ENCODE results near the gene ACADL. TPM values are rescaled to one million over a fixed set of nuclear protein-coding genes. Genes with fewer than 3 reads are reported as not detected.

ACADL gene
- total RNA-seq, 2 experiments from 2014 or later = not detected

GRCh38 chr2:210230984-210231383 is 5.7 kb upstream of the ACADL start:
- H3K27ac Mint-ChIP-seq = no peak overlapping the region
- no peaks in the 10 kb centered on the region for H3K36me3 Mint-ChIP-seq (ENCODE audit: low read depth)
- ATAC-seq = no peak
- ChIA-PET POLR2A (no interaction called here), CTCF (no interaction called here)
- peaks cover 9% of the 10 kb centered on the region for H3K27me3 Mint-ChIP-seq (ENCODE audit: low read depth)
- DNase-seq = no peak
- H3K4me1 Mint-ChIP-seq (ENCODE audit: low read depth) = no peaks in the 10 kb centered on the region
- no peaks in the 10 kb centered on the region for H3K9me3 Mint-ChIP-seq (ENCODE audit: insufficient read depth)
- H3K4me3 Mint-ChIP-seq = no peak overlapping the region

- POLR2A ChIA-PET = no interaction called here
- no peaks in the 10 kb centered on the region for H3K4me1 Mint-ChIP-seq (ENCODE audit: low read depth)
- H3K9me3 Mint-ChIP-seq (ENCODE audit: insufficient read depth) = no peaks in the 10 kb centered on the region
- H3K27ac Mint-ChIP-seq = no peak overlapping the region
- H3K36me3 Mint-ChIP-seq (ENCODE audit: low read depth) = no peaks in the 10 kb centered on the region
- CTCF ChIA-PET = no interaction called here
- ATAC-seq (no peak), DNase-seq (no peak)
- H3K27me3 Mint-ChIP-seq (ENCODE audit: low read depth) = peaks cover 13% of the 10 kb centered on the region
- no peak overlapping the region for H3K4me3 Mint-ChIP-seq
Measured at GRCh38 chr2:210230518-210230917, 5.3 kb upstream of the ACADL start.

GRCh38 chr2:210228586-210228985 is 3.3 kb upstream of the ACADL start:
- no peak overlapping the region for H3K27ac Mint-ChIP-seq
- no peak for ATAC-seq
- POLR2A ChIA-PET = no interaction called here

GRCh38 chr2:210227290-210228088 is 2.2 kb upstream of the ACADL start:
- no peak for DNase-seq
- Mint-ChIP-seq H3K9me3 (ENCODE audit: insufficient read depth) (no peaks in the 10 kb centered on the region), H3K27me3 (ENCODE audit: low read depth) (peaks cover 32% of the 10 kb centered on the region), H3K27ac (no peak overlapping the region), H3K36me3 (ENCODE audit: low read depth) (no peaks in the 10 kb centered on the region), H3K4me3 (no peak overlapping the region), H3K4me1 (ENCODE audit: low read depth) (peaks cover 2% of the 10 kb centered on the region)
- no peak for ATAC-seq
- ChIA-PET POLR2A (no interaction called here), CTCF (interaction anchor here (0.7 kb wide), 1 partner anchor 77 kb away, joined by 3 read pairs; no protein-coding TSS in a partner anchor)

More at GRCh38 chr2:210228586-210228985, 3.3 kb upstream of the ACADL start:
- no peaks in the 10 kb centered on the region for H3K9me3 Mint-ChIP-seq (ENCODE audit: insufficient read depth)
- peaks cover 2% of the 10 kb centered on the region for H3K4me1 Mint-ChIP-seq (ENCODE audit: low read depth)
- no peak overlapping the region for H3K4me3 Mint-ChIP-seq
- no peaks in the 10 kb centered on the region for H3K36me3 Mint-ChIP-seq (ENCODE audit: low read depth)
- no peak for DNase-seq
- CTCF ChIA-PET = no interaction called here
- H3K27me3 Mint-ChIP-seq (ENCODE audit: low read depth) = peaks cover 26% of the 10 kb centered on the region

- Mint-ChIP-seq H3K36me3 (ENCODE audit: low read depth) (no peaks in the 10 kb centered on the region), H3K9me3 (ENCODE audit: insufficient read depth) (no peaks in the 10 kb centered on the region), H3K4me1 (ENCODE audit: low read depth) (peaks cover 2% of the 10 kb centered on the region), H3K4me3 (no peak overlapping the region), H3K27ac (no peak overlapping the region), H3K27me3 (ENCODE audit: low read depth) (peaks cover 37% of the 10 kb centered on the region)
- DNase-seq (no peak), ATAC-seq (no peak)
- ChIA-PET CTCF (no interaction called here), POLR2A (no interaction called here)
Measured at GRCh38 chr2:210226223-210226622, 976 bp upstream of the ACADL start.

GRCh38 chr2:210224591-210224940 is 681 bp downstream of the ACADL start:
- no peak for DNase-seq
- peak; percentile 53 for ATAC-seq
- peaks cover 44% of the 10 kb centered on the region for H3K27me3 Mint-ChIP-seq (ENCODE audit: low read depth)

GRCh38 chr2:210215120-210215519 is 10.1 kb downstream of the ACADL start:
- H3K27ac Mint-ChIP-seq = no peak overlapping the region
- peaks cover 3% of the 10 kb centered on the region for H3K27me3 Mint-ChIP-seq (ENCODE audit: low read depth)
- H3K4me1 Mint-ChIP-seq (ENCODE audit: low read depth) = no peaks in the 10 kb centered on the region
- POLR2A ChIA-PET = no interaction called here
- no peaks in the 10 kb centered on the region for H3K36me3 Mint-ChIP-seq (ENCODE audit: low read depth)
- CTCF ChIA-PET = no interaction called here
- ATAC-seq (no peak), DNase-seq (no peak)
- H3K9me3 Mint-ChIP-seq (ENCODE audit: insufficient read depth) = no peaks in the 10 kb centered on the region
- no peak overlapping the region for H3K4me3 Mint-ChIP-seq

More at GRCh38 chr2:210224591-210224940, 681 bp downstream of the ACADL start:
- H3K36me3 Mint-ChIP-seq (ENCODE audit: low read depth) = no peaks in the 10 kb centered on the region
- no peaks in the 10 kb centered on the region for H3K9me3 Mint-ChIP-seq (ENCODE audit: insufficient read depth)
- H3K4me1 Mint-ChIP-seq (ENCODE audit: low read depth) = peaks cover 2% of the 10 kb centered on the region
- POLR2A ChIA-PET = no interaction called here
- H3K27ac Mint-ChIP-seq = no peak overlapping the region
- H3K4me3 Mint-ChIP-seq = peak overlapping the region; percentile 1
- CTCF ChIA-PET = no interaction called here

GRCh38 chr2:210210185-210210584 is 15.1 kb downstream of the ACADL start:
- Mint-ChIP-seq H3K9me3 (ENCODE audit: insufficient read depth) (no peaks in the 10 kb centered on the region), H3K4me1 (ENCODE audit: low read depth) (no peaks in the 10 kb centered on the region), H3K36me3 (ENCODE audit: low read depth) (no peaks in the 10 kb centered on the region), H3K27ac (no peak overlapping the region), H3K4me3 (no peak overlapping the region), H3K27me3 (ENCODE audit: low read depth) (peaks cover 7% of the 10 kb centered on the region)
- ATAC-seq = no peak
- POLR2A ChIA-PET = interaction anchor here (0.6 kb wide), 1 partner anchor 1518 kb away, joined by 3 read pairs; no protein-coding TSS in a partner anchor
- CTCF ChIA-PET = interaction anchor here (1.3 kb wide), 1 partner anchor 47 kb away, joined by 3 read pairs; no protein-coding TSS in a partner anchor
- DNase-seq = no peak

- no peaks in the 10 kb centered on the region for H3K4me1 Mint-ChIP-seq (ENCODE audit: low read depth)
- H3K9me3 Mint-ChIP-seq (ENCODE audit: insufficient read depth) = no peaks in the 10 kb centered on the region
- no peak for ATAC-seq
- ChIA-PET CTCF (no interaction called here), POLR2A (no interaction called here)
- H3K36me3 Mint-ChIP-seq (ENCODE audit: low read depth) = no peaks in the 10 kb centered on the region
- H3K27ac Mint-ChIP-seq = no peak overlapping the region
- peaks cover 13% of the 10 kb centered on the region for H3K27me3 Mint-ChIP-seq (ENCODE audit: low read depth)
- no peak overlapping the region for H3K4me3 Mint-ChIP-seq
- no peak for DNase-seq
Measured at GRCh38 chr2:210207929-210208328, 17.3 kb downstream of the ACADL start.

GRCh38 chr2:210203558-210203957 is 21.7 kb downstream of the ACADL start:
- no peaks in the 10 kb centered on the region for H3K36me3 Mint-ChIP-seq (ENCODE audit: low read depth)
- no peak overlapping the region for H3K27ac Mint-ChIP-seq

GRCh38 chr2:210203147-210203546 is 22.1 kb downstream of the ACADL start:
- POLR2A ChIA-PET = no interaction called here
- CTCF ChIA-PET = no interaction called here
- Mint-ChIP-seq H3K4me3 (no peak overlapping the region), H3K36me3 (ENCODE audit: low read depth) (no peaks in the 10 kb centered on the region), H3K4me1 (ENCODE audit: low read depth) (peaks cover 3% of the 10 kb centered on the region), H3K27ac (no peak overlapping the region), H3K27me3 (ENCODE audit: low read depth) (peaks cover 20% of the 10 kb centered on the region), H3K9me3 (ENCODE audit: insufficient read depth) (no peaks in the 10 kb centered on the region)
- ATAC-seq (no peak), DNase-seq (no peak)

More at GRCh38 chr2:210203558-210203957, 21.7 kb downstream of the ACADL start:
- CTCF ChIA-PET = interaction anchor here (1.0 kb wide), 1 partner anchor 8 kb away, joined by 3 read pairs; no protein-coding TSS in a partner anchor
- no peaks in the 10 kb centered on the region for H3K9me3 Mint-ChIP-seq (ENCODE audit: insufficient read depth)
- peaks cover 17% of the 10 kb centered on the region for H3K27me3 Mint-ChIP-seq (ENCODE audit: low read depth)
- H3K4me3 Mint-ChIP-seq = no peak overlapping the region
- DNase-seq (no peak), ATAC-seq (no peak)
- POLR2A ChIA-PET = no interaction called here
- H3K4me1 Mint-ChIP-seq (ENCODE audit: low read depth) = no peaks in the 10 kb centered on the region

GRCh38 chr2:210199854-210200253 is 25.4 kb downstream of the ACADL start:
- Mint-ChIP-seq H3K27me3 (ENCODE audit: low read depth) (peaks cover 16% of the 10 kb centered on the region), H3K4me1 (ENCODE audit: low read depth) (peaks cover 4% of the 10 kb centered on the region), H3K36me3 (ENCODE audit: low read depth) (no peaks in the 10 kb centered on the region), H3K4me3 (no peak overlapping the region), H3K9me3 (ENCODE audit: insufficient read depth) (no peaks in the 10 kb centered on the region), H3K27ac (no peak overlapping the region)
- DNase-seq = no peak
- CTCF ChIA-PET = no interaction called here
- ATAC-seq = no peak
- POLR2A ChIA-PET = no interaction called here

Measured in activated CD8-positive, alpha-beta T cell treated with anti-CD3 and anti-CD28 coated beads, Interleukin-2, amount 10 ng/mL, durations not matched to agents 7 days and 5 days (primary cell).